GM18867 (cell line): Measurements from ENCODE around the gene SULT6B1.

Experiments used
- ATAC-seq: cut with Tn5 transposase; IDR thresholded peaks from one replicate; pipeline ENCODE4 v1.9.1; 2021; ENCODE audit warnings: mild to moderate bottlenecking, moderate library complexity; ENCODE audit not compliant: unreplicated experiment

SULT6B1 gene

GRCh38 chr2:37153224-37153623 is 35.2 kb downstream of the SULT6B1 start:
- ATAC-seq = no peak

- ATAC-seq = no peak
Measured at GRCh38 chr2:37149626-37150322, 38.7 kb downstream of the SULT6B1 start.

- ATAC-seq = no peak
Measured at GRCh38 chr2:37148325-37148724, 40.1 kb downstream of the SULT6B1 start.

GRCh38 chr2:37146062-37146461 is 42.4 kb downstream of the SULT6B1 start:
- no peak for ATAC-seq

- ATAC-seq = no peak
Measured at GRCh38 chr2:37143974-37144373, 44.5 kb downstream of the SULT6B1 start.

GRCh38 chr2:37142546-37142945 is 45.9 kb downstream of the SULT6B1 start:
- no peak for ATAC-seq

- ATAC-seq = no peak
Measured at GRCh38 chr2:37132914-37133313, 55.6 kb downstream of the SULT6B1 start.

- no peak for ATAC-seq
Measured at GRCh38 chr2:37125416-37125815, 63.1 kb downstream of the SULT6B1 start.

- ATAC-seq = no peak
Measured at GRCh38 chr2:37119157-37119556, 69.3 kb downstream of the SULT6B1 start.
